ACC112 (cell line): Measurements from ENCODE around the gene ZC3H18.

ENCODE experiments used
- H2AFZ ChIP-seq: fragments of 200-600 bp; sonication (generic); one replicate; pipeline ENCODE4 v1.6.0; 2017; ENCODE audit warnings: antibody characterized with exemption, low read length; ENCODE audit not compliant: unreplicated experiment
- H3K27ac ChIP-seq: fragments of 200-600 bp; sonication (generic); 2 replicates; pipeline ENCODE4 v1.5.1; 2014; ENCODE audit warnings: low read depth, mild to moderate bottlenecking, antibody characterized with exemption, low read length, moderate library complexity
- H3K27me3 ChIP-seq: fragments of 200-600 bp; sonication (generic); 2 replicates; pipeline ENCODE4 v1.6.1; 2014; ENCODE audit warnings: mild to moderate bottlenecking, antibody characterized with exemption, low read length, moderate library complexity, mixed read lengths; ENCODE audit not compliant: insufficient read depth
- H3K36me3 ChIP-seq: fragments of 200-600 bp; sonication (generic); 2 replicates; pipeline ENCODE4 v1.6.1; 2016; ENCODE audit warnings: mild to moderate bottlenecking, antibody characterized with exemption, low read length, moderate library complexity, mixed read lengths; ENCODE audit not compliant: insufficient read depth
- H3K4me1 ChIP-seq: fragments of 200-600 bp; sonication (generic); one replicate; pipeline ENCODE4 v1.6.1; 2016; ENCODE audit warnings: low read length, mixed read lengths; ENCODE audit not compliant: insufficient read depth, unreplicated experiment, control insufficient read depth
- H3K4me3 ChIP-seq: fragments of 200-600 bp; sonication (generic); 2 replicates; pipeline ENCODE4 v1.5.1; 2014; ENCODE audit warnings: mild to moderate bottlenecking, low read depth, low read length
- H3K79me2 ChIP-seq: fragments of 200-600 bp; sonication (generic); one replicate; pipeline ENCODE4 v1.6.0; 2016; ENCODE audit warnings: low read length; ENCODE audit not compliant: control insufficient read depth, unreplicated experiment, insufficient read depth

The ZC3H18 gene

GRCh38 chr16:88569985-88570690 is at the start of gene ZC3H18:
TSS of gene ZC3H18 (plus strand) at chr16:88570403. CDS start at chr16:88577124, 6,721 bp downstream.
- peak within 1 kb of the TSS; percentile 50 for H3K27ac ChIP-seq

DNA sequence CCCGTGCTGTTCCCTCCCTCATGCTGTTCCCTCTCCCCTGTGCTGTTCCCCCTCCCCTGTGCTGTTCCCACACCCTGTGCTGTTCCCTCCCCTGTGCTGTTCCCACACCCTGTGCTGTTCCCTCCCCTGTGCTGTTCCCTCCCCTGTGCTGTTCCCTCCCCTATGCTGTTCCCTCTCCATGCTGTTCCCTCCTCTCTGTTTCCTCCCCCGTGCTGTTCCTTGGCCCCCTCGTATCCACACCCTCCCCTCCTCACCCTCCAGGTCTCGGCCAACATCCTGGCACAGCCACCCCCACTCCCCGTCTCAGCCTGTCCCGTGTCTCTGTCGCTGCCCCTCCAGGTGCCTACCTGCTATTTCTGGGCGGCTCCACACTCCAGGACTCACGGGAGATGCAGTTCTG is 48.5 kb upstream of the ZC3H18 start:
- Histone ChIP-seq H3K27ac (no peak overlapping the region), H3K4me1 (no peaks in the 10 kb centered on the region), H3K27me3 (no peaks in the 10 kb centered on the region), H3K36me3 (no peaks in the 10 kb centered on the region), H3K4me3 (no peak overlapping the region), H3K79me2 (no peaks in the 10 kb centered on the region), H2AFZ (no peak overlapping the region)

More at GRCh38 chr16:88569985-88570690, at the start of gene ZC3H18:
- peak within 1 kb of the TSS; percentile 74 for H2AFZ ChIP-seq
- H3K27me3 ChIP-seq: no peaks in the 10 kb centered on the region
- no peaks in the 10 kb centered on the region for H3K36me3 ChIP-seq
- H3K4me1 ChIP-seq: peaks cover 23% of the 10 kb centered on the region
- peaks cover 52% of the 10 kb centered on the region for H3K79me2 ChIP-seq
- peak within 1 kb of the TSS; percentile 87 for H3K4me3 ChIP-seq

- no peaks in the 10 kb centered on the region for H3K79me2 ChIP-seq
- no peaks in the 10 kb centered on the region for H3K4me1 ChIP-seq
- no peak overlapping the region for H3K27ac ChIP-seq
- no peak overlapping the region for H2AFZ ChIP-seq
- H3K27me3 ChIP-seq: no peaks in the 10 kb centered on the region
- H3K4me3 ChIP-seq: no peak overlapping the region
- H3K36me3 ChIP-seq: no peaks in the 10 kb centered on the region
Observed at GRCh38 chr16:88522276-88522949, 47.8 kb upstream of the ZC3H18 start.

- no peaks in the 10 kb centered on the region for H3K27me3 ChIP-seq
- H2AFZ ChIP-seq: no peak overlapping the region
- no peaks in the 10 kb centered on the region for H3K4me1 ChIP-seq
- no peaks in the 10 kb centered on the region for H3K79me2 ChIP-seq
- H3K27ac ChIP-seq: no peak overlapping the region
- no peak overlapping the region for H3K4me3 ChIP-seq
- no peaks in the 10 kb centered on the region for H3K36me3 ChIP-seq
Observed at GRCh38 chr16:88523309-88524161, 46.7 kb upstream of the ZC3H18 start.

GRCh38 chr16:88524274-88524972 is 45.8 kb upstream of the ZC3H18 start:
- Histone ChIP-seq H3K4me1 (no peaks in the 10 kb centered on the region), H2AFZ (no peak overlapping the region), H3K27ac (no peak overlapping the region), H3K4me3 (no peak overlapping the region), H3K79me2 (no peaks in the 10 kb centered on the region), H3K27me3 (no peaks in the 10 kb centered on the region), H3K36me3 (peaks cover 3% of the 10 kb centered on the region; the same call in 1 of the 2 replicates)

GRCh38 chr16:88524973-88525662 is 45.1 kb upstream of the ZC3H18 start:
- H3K79me2 ChIP-seq: no peaks in the 10 kb centered on the region
- H3K36me3 ChIP-seq: peaks cover 3% of the 10 kb centered on the region; the same call in 1 of the 2 replicates
- H3K4me1 ChIP-seq: no peaks in the 10 kb centered on the region
- no peak overlapping the region for H3K27ac ChIP-seq
- no peaks in the 10 kb centered on the region for H3K27me3 ChIP-seq
- H2AFZ ChIP-seq: no peak overlapping the region
- H3K4me3 ChIP-seq: no peak overlapping the region

- H2AFZ ChIP-seq: no peak overlapping the region
- H3K27ac ChIP-seq: no peak overlapping the region
- no peaks in the 10 kb centered on the region for H3K27me3 ChIP-seq
- H3K36me3 ChIP-seq: peaks cover 3% of the 10 kb centered on the region; the same call in 1 of the 2 replicates
- H3K4me1 ChIP-seq: no peaks in the 10 kb centered on the region
- H3K4me3 ChIP-seq: no peak overlapping the region
- H3K79me2 ChIP-seq: no peaks in the 10 kb centered on the region
Observed at GRCh38 chr16:88525663-88525990, 44.6 kb upstream of the ZC3H18 start.

DNA sequence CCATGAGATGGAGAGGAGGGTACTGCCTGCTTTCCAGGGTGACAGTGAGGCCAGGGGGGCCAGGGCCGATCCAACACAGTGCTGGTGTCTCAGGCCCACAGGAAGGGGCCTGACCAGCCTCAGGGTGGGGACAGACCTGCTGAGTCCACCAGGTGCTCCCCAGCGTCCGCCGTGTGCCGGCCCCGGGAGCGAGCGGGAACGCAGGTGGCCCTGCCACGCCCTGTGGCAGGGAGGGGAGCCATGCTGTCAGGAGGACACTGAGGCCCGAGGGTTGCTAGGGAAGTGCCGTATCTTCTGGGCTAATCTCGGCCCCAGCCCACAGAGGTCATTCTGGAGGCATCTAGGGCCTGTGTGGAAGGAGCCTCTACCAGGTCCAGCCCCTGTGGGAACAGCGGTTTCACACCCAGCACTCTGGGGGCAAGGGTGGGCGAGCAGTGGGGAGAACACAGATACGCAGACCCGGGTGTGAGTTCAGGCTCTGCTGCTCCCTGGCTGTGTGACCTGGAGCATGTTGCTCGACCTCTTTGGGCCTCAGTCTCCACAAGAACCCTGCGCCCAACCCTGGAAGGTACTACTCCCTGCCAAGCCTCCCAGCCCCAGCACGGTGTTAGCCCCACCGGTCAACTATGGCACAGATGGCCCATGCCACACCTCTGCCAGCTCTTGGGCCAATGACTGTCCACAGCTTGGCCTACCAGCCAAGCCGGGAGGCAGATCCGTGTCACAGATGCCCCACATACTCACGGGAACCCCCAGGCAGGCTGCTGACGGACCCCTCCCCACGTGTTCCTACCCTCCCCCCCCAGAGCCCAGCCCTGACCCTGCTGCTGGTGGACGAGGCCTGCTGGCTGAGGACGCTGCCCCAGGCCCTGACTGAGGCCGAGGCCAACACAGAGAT is 43.9 kb upstream of the ZC3H18 start:
- Histone ChIP-seq H2AFZ (no peak overlapping the region), H3K4me1 (no peaks in the 10 kb centered on the region), H3K27ac (no peak overlapping the region), H3K4me3 (no peak overlapping the region), H3K79me2 (no peaks in the 10 kb centered on the region), H3K36me3 (peaks cover 3% of the 10 kb centered on the region; the same call in 1 of the 2 replicates), H3K27me3 (no peaks in the 10 kb centered on the region)

DNA sequence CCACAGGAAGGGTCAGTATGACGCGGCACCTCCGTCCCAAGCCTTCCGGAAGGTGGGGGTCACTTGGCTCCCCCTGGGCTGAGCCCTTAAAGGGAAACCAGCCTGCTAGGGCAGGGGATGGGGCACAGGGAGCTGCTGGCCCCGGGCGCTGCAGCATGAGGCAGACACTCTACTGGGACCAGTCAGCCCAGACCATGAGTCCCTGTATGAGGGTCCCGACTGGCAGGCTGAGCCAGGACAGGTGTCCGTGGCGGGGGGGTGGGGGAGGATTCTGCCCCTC is 43.4 kb upstream of the ZC3H18 start:
- Histone ChIP-seq H2AFZ (no peak overlapping the region), H3K4me1 (no peaks in the 10 kb centered on the region)

More for the DNA sequence above, 43.4 kb upstream of the ZC3H18 start:
- Histone ChIP-seq H3K27me3 (no peaks in the 10 kb centered on the region), H3K4me3 (no peak overlapping the region), H3K79me2 (no peaks in the 10 kb centered on the region), H3K27ac (no peak overlapping the region), H3K36me3 (peaks cover 3% of the 10 kb centered on the region; the same call in 1 of the 2 replicates)
